B cell (primary cell): ENCODE results near the gene CDC26.

Experiments
- EZH2 ChIP-seq: IDR thresholded peaks from 2 replicates; pipeline ENCODE4 v1.6.1; 2012; ENCODE audit warnings: borderline replicate concordance, low read depth, mild to moderate bottlenecking, moderate library complexity, low read length; ENCODE audit not compliant: insufficient read depth, poor library complexity, severe bottlenecking
- TF ChIP-seq, protein P1 (sequence below): fragments of 200-600 bp; IDR thresholded peaks from one replicate; pipeline ENCODE4 v1.8.0; 2022; ENCODE audit warnings: antibody characterized with exemption, mild to moderate bottlenecking

DNA sequence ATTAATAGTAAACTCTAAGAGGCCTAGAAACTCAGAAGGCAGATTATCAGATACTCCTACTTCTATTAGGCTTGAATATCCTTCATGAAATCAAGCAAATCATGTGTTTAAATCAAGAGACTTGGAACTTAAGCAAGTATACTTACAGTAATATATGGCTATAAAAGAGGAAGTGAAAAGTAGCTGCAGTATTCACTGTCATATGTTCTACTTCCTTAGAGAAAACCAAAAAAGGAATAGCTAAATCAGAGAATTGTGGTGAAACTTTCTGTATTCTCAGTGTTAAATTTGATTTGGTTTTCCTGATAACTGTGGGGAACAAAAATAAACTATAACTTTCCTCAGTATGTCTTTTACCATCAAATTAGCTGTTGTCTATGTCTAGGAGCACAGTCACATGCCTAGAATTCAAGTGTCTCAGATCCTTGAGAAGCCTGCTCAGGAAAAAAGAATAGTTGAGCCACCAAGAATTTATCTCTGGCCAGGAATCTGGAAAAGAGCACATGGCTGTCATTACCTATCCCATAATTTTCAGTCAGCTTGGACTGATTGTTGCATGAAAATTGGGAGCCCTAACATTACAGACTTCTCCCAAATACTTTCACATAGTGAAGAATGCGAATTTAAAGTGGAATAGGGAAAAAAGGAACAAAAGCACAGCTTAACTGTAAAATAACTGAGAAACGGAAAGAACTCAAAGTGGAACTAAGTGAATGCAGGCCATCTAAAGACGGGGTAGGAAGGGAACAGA, 56.0 kb downstream of the CDC26 start:
- TF ChIP-seq, protein P1, sequence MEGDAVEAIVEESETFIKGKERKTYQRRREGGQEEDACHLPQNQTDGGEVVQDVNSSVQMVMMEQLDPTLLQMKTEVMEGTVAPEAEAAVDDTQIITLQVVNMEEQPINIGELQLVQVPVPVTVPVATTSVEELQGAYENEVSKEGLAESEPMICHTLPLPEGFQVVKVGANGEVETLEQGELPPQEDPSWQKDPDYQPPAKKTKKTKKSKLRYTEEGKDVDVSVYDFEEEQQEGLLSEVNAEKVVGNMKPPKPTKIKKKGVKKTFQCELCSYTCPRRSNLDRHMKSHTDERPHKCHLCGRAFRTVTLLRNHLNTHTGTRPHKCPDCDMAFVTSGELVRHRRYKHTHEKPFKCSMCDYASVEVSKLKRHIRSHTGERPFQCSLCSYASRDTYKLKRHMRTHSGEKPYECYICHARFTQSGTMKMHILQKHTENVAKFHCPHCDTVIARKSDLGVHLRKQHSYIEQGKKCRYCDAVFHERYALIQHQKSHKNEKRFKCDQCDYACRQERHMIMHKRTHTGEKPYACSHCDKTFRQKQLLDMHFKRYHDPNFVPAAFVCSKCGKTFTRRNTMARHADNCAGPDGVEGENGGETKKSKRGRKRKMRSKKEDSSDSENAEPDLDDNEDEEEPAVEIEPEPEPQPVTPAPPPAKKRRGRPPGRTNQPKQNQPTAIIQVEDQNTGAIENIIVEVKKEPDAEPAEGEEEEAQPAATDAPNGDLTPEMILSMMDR, result no peak
- no peak for TF ChIP-seq EZH2
